ENCODE data around the gene LDLRAD4.

DNA sequence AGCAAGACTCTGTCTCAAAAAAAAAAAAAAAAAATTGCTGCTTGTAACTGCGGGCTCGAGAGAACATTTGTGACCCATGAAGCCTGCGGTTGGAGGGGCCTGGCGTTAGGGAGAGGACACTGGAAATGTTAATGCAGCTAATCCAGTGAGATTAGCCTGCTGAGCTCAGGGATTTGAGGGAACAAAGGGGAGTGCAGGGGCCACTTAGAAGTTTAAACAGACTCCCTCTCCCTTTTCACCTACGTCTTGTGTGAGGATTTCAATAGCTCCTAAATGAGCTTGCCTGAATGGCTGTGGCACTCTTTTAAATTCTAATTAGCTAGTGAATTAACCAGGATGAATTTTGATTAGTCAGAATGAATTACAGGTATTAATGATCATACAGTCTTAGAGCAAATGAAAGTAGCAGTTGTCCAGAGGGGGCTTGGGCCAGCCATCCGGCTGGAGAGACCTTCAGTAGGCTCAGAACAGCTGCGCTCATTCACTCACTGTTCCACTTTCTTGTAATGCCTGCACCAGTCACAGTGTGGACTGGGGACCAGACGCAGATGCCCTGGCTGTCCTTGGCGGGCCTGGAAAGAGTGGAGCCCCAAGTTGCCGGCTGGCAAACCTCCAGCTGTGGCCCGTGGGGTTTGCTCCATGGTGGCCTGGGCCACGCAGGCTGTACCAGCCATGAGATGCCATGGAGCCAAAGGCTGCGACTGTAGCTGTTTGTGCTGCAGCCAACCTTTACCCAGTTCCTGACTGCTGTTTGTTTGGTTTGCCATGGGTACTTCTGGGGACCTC is 20.8 kb downstream of the LDLRAD4 start:
- TF ChIP-seq POLR2AphosphoS5 (IDR thresholded peaks at IDR 0.05) = no peak
- TF ChIP-seq POLR2A (IDR thresholded peaks at IDR 0.05) = no peak
- TF ChIP-seq, protein P1, sequence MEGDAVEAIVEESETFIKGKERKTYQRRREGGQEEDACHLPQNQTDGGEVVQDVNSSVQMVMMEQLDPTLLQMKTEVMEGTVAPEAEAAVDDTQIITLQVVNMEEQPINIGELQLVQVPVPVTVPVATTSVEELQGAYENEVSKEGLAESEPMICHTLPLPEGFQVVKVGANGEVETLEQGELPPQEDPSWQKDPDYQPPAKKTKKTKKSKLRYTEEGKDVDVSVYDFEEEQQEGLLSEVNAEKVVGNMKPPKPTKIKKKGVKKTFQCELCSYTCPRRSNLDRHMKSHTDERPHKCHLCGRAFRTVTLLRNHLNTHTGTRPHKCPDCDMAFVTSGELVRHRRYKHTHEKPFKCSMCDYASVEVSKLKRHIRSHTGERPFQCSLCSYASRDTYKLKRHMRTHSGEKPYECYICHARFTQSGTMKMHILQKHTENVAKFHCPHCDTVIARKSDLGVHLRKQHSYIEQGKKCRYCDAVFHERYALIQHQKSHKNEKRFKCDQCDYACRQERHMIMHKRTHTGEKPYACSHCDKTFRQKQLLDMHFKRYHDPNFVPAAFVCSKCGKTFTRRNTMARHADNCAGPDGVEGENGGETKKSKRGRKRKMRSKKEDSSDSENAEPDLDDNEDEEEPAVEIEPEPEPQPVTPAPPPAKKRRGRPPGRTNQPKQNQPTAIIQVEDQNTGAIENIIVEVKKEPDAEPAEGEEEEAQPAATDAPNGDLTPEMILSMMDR (IDR thresholded peaks at IDR 0.05) = no peak

All from stomach (tissue), 4 donors.